SK-N-SH treated with all-trans-retinoic acid at 6 μM for 48 hours (cell line): ENCODE results near the gene KCNC3.

Experiments
- ARNTL ChIP-seq: fragments of 450-650 bp; formaldehyde crosslinking; IDR thresholded peaks from 2 replicates; pipeline ENCODE4 v1.5.0; 2020; ENCODE audit warnings: low read depth, mild to moderate bottlenecking, moderate library complexity, borderline replicate concordance
- TF ChIP-seq, protein P1 (sequence below): fragments of 250-450 bp; sonication (Bioruptor Pico); IDR thresholded peaks from 2 replicates; pipeline ENCODE4 v1.5.1; 2020; ENCODE audit warnings: low read depth, mild to moderate bottlenecking, moderate library complexity
- TF ChIP-seq, protein P2 (sequence below): fragments of 250-450 bp; sonication (Bioruptor Pico); IDR thresholded peaks from 2 replicates; pipeline ENCODE4 v1.8.0; 2021; ENCODE audit warnings: low read depth, mild to moderate bottlenecking, moderate library complexity, borderline replicate concordance

DNA sequence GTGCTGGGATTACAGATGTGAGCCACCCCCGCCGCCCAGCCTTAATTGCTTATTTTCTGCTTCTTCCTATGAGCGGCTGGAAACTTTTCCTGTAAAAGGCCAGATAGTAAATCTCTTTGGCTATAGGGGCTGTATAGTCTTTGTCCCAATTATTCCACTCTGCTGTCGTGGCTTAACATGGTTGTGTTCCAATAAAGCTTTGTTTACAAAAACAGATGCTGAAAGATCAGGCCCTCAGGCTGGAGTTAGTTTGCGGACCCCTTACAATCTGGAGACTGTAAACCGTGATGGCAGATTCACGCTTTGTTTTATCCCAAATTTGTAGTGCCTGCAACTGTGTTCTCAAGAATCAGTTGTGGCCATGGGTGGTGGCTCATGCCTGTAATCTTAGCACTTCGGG, 10.7 kb downstream of the KCNC3 start:
- TF ChIP-seq, protein P1, sequence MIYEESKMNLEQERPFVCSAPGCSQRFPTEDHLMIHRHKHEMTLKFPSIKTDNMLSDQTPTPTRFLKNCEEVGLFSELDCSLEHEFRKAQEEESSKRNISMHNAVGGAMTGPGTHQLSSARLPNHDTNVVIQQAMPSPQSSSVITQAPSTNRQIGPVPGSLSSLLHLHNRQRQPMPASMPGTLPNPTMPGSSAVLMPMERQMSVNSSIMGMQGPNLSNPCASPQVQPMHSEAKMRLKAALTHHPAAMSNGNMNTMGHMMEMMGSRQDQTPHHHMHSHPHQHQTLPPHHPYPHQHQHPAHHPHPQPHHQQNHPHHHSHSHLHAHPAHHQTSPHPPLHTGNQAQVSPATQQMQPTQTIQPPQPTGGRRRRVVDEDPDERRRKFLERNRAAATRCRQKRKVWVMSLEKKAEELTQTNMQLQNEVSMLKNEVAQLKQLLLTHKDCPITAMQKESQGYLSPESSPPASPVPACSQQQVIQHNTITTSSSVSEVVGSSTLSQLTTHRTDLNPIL: no peak
- TF ChIP-seq ARNTL (CRISPR knock-in tag): no peak
- TF ChIP-seq, protein P2, sequence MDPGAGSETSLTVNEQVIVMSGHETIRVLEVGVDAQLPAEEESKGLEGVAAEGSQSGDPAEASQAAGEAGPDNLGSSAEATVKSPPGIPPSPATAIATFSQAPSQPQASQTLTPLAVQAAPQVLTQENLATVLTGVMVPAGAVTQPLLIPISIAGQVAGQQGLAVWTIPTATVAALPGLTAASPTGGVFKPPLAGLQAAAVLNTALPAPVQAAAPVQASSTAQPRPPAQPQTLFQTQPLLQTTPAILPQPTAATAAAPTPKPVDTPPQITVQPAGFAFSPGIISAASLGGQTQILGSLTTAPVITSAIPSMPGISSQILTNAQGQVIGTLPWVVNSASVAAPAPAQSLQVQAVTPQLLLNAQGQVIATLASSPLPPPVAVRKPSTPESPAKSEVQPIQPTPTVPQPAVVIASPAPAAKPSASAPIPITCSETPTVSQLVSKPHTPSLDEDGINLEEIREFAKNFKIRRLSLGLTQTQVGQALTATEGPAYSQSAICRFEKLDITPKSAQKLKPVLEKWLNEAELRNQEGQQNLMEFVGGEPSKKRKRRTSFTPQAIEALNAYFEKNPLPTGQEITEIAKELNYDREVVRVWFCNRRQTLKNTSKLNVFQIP (CRISPR knock-in tag): no peak
